Activated T-cell treated with anti-CD3 and anti-CD28 coated beads, Interleukin-2, amount 50 U/mL, for 4 hours (primary cell): Measurements from ENCODE around the gene ZNF648. TPM values are rescaled to one million over a fixed set of nuclear protein-coding genes. Genes with fewer than 3 reads are reported as not detected.
A peak's percentile ranks its signal among the peaks of the same experiment; 100 is the strongest.
"Not testable (repeated sequence)": the region's sequence is repeated elsewhere in the genome, so short reads cannot be mapped to it uniquely, and the experiment has no call there.

Experiments
- ATAC-seq, 2 donors: fragments of 200-7000 bp; cut with Tn5 transposase; one replicate each; pipeline ENCODE4 v1.10.0; 2021
- DNase-seq: peaks from one replicate; pipeline ENCODE4 v3.0.0-alpha.2; 2020
- H3K27me3 Mint-ChIP-seq: one replicate; pipeline ENCODE4 v1.8.0; 2021; ENCODE audit warnings: low read depth, mixed read lengths
- H3K36me3 Mint-ChIP-seq: one replicate; pipeline ENCODE4 v1.8.0; 2022; ENCODE audit warnings: mixed read lengths; ENCODE audit not compliant: insufficient read depth
- H3K4me1 Mint-ChIP-seq: one replicate; pipeline ENCODE4 v1.8.0; 2021; ENCODE audit warnings: low read depth, mixed read lengths
- H3K4me3 Mint-ChIP-seq: one replicate; pipeline ENCODE4 v1.8.0; 2021; ENCODE audit warnings: mild to moderate bottlenecking, moderate library complexity, mixed read lengths
- H3K9me3 Mint-ChIP-seq: one replicate; pipeline ENCODE4 v1.8.0; 2021; ENCODE audit warnings: mixed read lengths
- total RNA-seq, 3 donors: library from RNA; stranded (reverse); gene quantifications; one replicate each; pipeline ENCODE4 v1.2.1, GENCODE V29; 2021

ZNF648 gene
- total RNA-seq, 3 donors from 2014 or later, result not detected

- no peak overlapping the region for H3K4me3 Mint-ChIP-seq
- H3K9me3 Mint-ChIP-seq, result no peaks in the 10 kb centered on the region
- peaks cover 2% of the 10 kb centered on the region for H3K4me1 Mint-ChIP-seq
- no peaks in the 10 kb centered on the region for H3K36me3 Mint-ChIP-seq
- H3K27me3 Mint-ChIP-seq, result peaks cover 34% of the 10 kb centered on the region
- no peak for DNase-seq
- no peak for ATAC-seq
These were observed 1.6 kb downstream of the ZNF648 start for GRCh38 chr1:182059936-182060335.

- DNase-seq, result no peak
- Mint-ChIP-seq H3K4me3 (no peak overlapping the region), H3K27me3 (peaks cover 33% of the 10 kb centered on the region), H3K9me3 (no peaks in the 10 kb centered on the region), H3K4me1 (peaks cover 2% of the 10 kb centered on the region), H3K36me3 (no peaks in the 10 kb centered on the region)
- ATAC-seq, result peak in 1 of 2 donors; percentile 35
These were observed 4.7 kb downstream of the ZNF648 start for GRCh38 chr1:182056601-182057366.

- ATAC-seq, result peak in 1 of 2 donors; percentile 38
- no peaks in the 10 kb centered on the region for H3K36me3 Mint-ChIP-seq
These were observed 6.7 kb downstream of the ZNF648 start for GRCh38 chr1:182054698-182055326.

GRCh38 chr1:182052355-182052754 lies 9.2 kb downstream of the ZNF648 start:
- Mint-ChIP-seq H3K9me3 (no peaks in the 10 kb centered on the region), H3K4me3 (no peak overlapping the region), H3K4me1 (peaks cover 9% of the 10 kb centered on the region), H3K36me3 (no peaks in the 10 kb centered on the region), H3K27me3 (peaks cover 14% of the 10 kb centered on the region)
- ATAC-seq (no peak), DNase-seq (no peak)

More at GRCh38 chr1:182054698-182055326, 6.7 kb downstream of the ZNF648 start:
- Mint-ChIP-seq H3K4me1 (peaks cover 2% of the 10 kb centered on the region), H3K4me3 (no peak overlapping the region), H3K9me3 (no peaks in the 10 kb centered on the region), H3K27me3 (peaks cover 23% of the 10 kb centered on the region)
- peak; percentile 42 for DNase-seq

- no peaks in the 10 kb centered on the region for H3K36me3 Mint-ChIP-seq
- H3K9me3 Mint-ChIP-seq, result no peaks in the 10 kb centered on the region
- no peak overlapping the region for H3K4me3 Mint-ChIP-seq
- DNase-seq (no peak), ATAC-seq (no peak)
- peaks cover 10% of the 10 kb centered on the region for H3K4me1 Mint-ChIP-seq
- peaks cover 11% of the 10 kb centered on the region for H3K27me3 Mint-ChIP-seq
These were observed 9.6 kb downstream of the ZNF648 start for GRCh38 chr1:182051938-182052337.

GRCh38 chr1:182050481-182051448 lies 10.7 kb downstream of the ZNF648 start:
- H3K27me3 Mint-ChIP-seq, result peaks cover 3% of the 10 kb centered on the region
- ATAC-seq (no peak), DNase-seq (no peak)
- no peaks in the 10 kb centered on the region for H3K36me3 Mint-ChIP-seq
- no peak overlapping the region for H3K4me3 Mint-ChIP-seq
- H3K9me3 Mint-ChIP-seq, result no peaks in the 10 kb centered on the region
- H3K4me1 Mint-ChIP-seq, result peaks cover 16% of the 10 kb centered on the region

GRCh38 chr1:182048562-182048961 lies 12.9 kb downstream of the ZNF648 start:
- Mint-ChIP-seq H3K4me3 (no peak overlapping the region), H3K27me3 (no peaks in the 10 kb centered on the region), H3K4me1 (peaks cover 16% of the 10 kb centered on the region), H3K9me3 (no peaks in the 10 kb centered on the region), H3K36me3 (no peaks in the 10 kb centered on the region)
- ATAC-seq (no peak), DNase-seq (no peak)

- peaks cover 16% of the 10 kb centered on the region for H3K4me1 Mint-ChIP-seq
- ATAC-seq (peak in 1 of 2 donors; percentile 18), DNase-seq (no peak)
- no peaks in the 10 kb centered on the region for H3K27me3 Mint-ChIP-seq
- no peaks in the 10 kb centered on the region for H3K36me3 Mint-ChIP-seq
- no peaks in the 10 kb centered on the region for H3K9me3 Mint-ChIP-seq
- no peak overlapping the region for H3K4me3 Mint-ChIP-seq
These were observed 14.7 kb downstream of the ZNF648 start for GRCh38 chr1:182046763-182047162.

GRCh38 chr1:182045481-182045880 lies 16.0 kb downstream of the ZNF648 start:
- not testable (repeated sequence) for DNase-seq, ATAC-seq, H3K27me3 Mint-ChIP-seq, H3K36me3 Mint-ChIP-seq, H3K4me3 Mint-ChIP-seq, H3K9me3 Mint-ChIP-seq
- H3K4me1 Mint-ChIP-seq, result peaks cover 16% of the 10 kb centered on the region

GRCh38 chr1:182041615-182042014 lies 19.9 kb downstream of the ZNF648 start:
- no peaks in the 10 kb centered on the region for H3K9me3 Mint-ChIP-seq
- no peaks in the 10 kb centered on the region for H3K36me3 Mint-ChIP-seq
- no peak for DNase-seq
- no peaks in the 10 kb centered on the region for H3K27me3 Mint-ChIP-seq
- no peak overlapping the region for H3K4me3 Mint-ChIP-seq
- no peak for ATAC-seq
- peaks cover 9% of the 10 kb centered on the region for H3K4me1 Mint-ChIP-seq

GRCh38 chr1:182038220-182038619 lies 23.3 kb downstream of the ZNF648 start:
- DNase-seq (no peak), ATAC-seq (no peak)
- H3K36me3 Mint-ChIP-seq, result no peaks in the 10 kb centered on the region
- no peaks in the 10 kb centered on the region for H3K9me3 Mint-ChIP-seq
- peaks cover 3% of the 10 kb centered on the region for H3K4me1 Mint-ChIP-seq
- no peak overlapping the region for H3K4me3 Mint-ChIP-seq
- H3K27me3 Mint-ChIP-seq, result no peaks in the 10 kb centered on the region

- Mint-ChIP-seq H3K9me3 (no peaks in the 10 kb centered on the region), H3K27me3 (no peaks in the 10 kb centered on the region), H3K4me3 (no peak overlapping the region), H3K36me3 (no peaks in the 10 kb centered on the region), H3K4me1 (peaks cover 5% of the 10 kb centered on the region)
- ATAC-seq, result no peak
- no peak for DNase-seq
These were observed 26.3 kb downstream of the ZNF648 start for GRCh38 chr1:182035097-182035770.

- H3K27me3 Mint-ChIP-seq, result no peaks in the 10 kb centered on the region
- ATAC-seq, result no peak
- DNase-seq, result no peak
- no peak overlapping the region for H3K4me3 Mint-ChIP-seq
- H3K4me1 Mint-ChIP-seq, result peaks cover 14% of the 10 kb centered on the region
- no peaks in the 10 kb centered on the region for H3K9me3 Mint-ChIP-seq
- H3K36me3 Mint-ChIP-seq, result peaks cover 1% of the 10 kb centered on the region
These were observed 29.3 kb downstream of the ZNF648 start for GRCh38 chr1:182032251-182032650.
